HG02973 (cell line): ENCODE data around the gene SPRYD4.
"Not testable (repeated sequence)": the region's sequence is repeated elsewhere in the genome, so short reads cannot be mapped to it uniquely, and the experiment has no call there.

ENCODE experiments used
- ATAC-seq: cut with Tn5 transposase; IDR thresholded peaks from one replicate; pipeline ENCODE4 v1.9.1; 2021; ENCODE audit warnings: moderate library complexity; ENCODE audit not compliant: unreplicated experiment

Gene SPRYD4

DNA sequence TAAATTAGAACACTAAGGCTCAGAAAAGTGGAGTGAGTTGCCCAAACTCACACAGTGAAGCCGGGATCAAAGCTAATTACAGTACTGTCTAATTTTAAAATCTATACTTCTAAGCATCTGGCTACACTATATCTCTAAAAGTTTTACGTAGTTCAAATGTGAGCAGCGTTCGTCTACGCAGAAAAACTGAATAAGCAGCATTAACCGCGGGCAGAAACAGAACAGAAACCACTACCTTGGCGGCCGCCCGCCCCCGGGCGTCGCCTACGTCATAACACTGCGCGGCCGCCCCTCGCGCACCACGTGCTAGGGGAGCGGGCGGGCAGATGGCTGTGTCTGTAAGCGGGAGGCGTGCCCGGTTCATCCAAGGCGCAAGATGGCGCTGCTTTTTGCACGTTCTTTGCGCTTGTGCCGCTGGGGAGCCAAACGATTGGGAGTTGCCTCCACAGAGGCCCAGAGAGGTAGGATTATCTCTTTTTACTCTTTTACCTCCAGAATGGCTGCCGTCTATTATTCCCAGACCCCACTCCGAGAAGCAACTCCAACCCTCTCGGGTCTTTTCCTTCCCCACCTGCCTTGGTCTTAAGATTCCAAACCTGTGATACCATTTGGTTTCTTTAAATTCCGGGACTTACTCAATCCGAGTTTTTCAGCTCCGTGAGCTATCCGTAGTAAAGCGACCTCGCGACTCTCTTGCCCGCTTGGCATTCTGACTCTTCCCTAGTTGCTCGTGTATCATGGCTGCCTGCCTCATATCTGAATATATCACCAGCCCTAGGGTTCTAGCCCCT lies at the start of gene SPRYD4:
TSS of gene SPRYD4 (plus strand) at position 363 of the 791 bp plus-strand sequence. CDS start at position 377, 14 bp downstream.
- peak; percentile 76 for ATAC-seq

DNA sequence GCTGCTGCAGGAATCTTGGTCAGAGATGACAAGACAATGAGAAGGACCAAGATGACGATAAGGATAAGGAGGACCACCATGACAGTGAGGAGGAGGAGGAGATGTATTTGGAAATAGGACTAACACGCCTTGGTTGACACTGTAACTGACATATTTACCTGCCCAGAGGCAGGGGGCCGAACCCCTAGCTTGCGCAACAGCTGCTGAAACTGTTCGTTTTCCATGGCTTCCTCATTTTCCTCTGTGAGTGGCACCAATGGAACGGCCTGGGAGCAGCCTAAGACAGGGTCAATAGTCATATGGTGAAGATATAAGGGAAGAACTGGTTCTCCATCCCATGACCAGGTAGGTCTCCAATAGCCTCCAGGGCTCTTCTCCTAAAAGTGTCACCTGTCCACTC lies 48.0 kb upstream of the SPRYD4 start:
- ATAC-seq: no peak

DNA sequence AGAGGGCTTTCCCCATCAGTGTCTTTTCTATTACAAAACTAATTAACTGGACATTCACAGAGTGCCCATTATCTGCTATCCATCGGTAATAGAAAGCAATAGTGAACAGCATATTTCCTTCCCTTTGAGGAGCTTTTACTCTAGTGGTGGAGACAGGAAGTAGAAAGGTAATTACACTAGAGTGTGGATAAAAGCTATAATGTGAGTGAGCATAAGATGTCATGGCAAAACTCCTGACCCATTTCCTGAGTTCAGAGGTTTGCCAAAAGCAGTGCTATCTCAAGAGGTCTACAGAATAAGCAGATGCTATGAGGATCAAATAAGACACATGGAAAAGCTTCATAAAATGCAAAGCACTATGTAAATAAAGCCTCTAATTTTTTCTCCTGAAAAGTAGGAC lies 43.2 kb upstream of the SPRYD4 start:
- no peak for ATAC-seq

DNA sequence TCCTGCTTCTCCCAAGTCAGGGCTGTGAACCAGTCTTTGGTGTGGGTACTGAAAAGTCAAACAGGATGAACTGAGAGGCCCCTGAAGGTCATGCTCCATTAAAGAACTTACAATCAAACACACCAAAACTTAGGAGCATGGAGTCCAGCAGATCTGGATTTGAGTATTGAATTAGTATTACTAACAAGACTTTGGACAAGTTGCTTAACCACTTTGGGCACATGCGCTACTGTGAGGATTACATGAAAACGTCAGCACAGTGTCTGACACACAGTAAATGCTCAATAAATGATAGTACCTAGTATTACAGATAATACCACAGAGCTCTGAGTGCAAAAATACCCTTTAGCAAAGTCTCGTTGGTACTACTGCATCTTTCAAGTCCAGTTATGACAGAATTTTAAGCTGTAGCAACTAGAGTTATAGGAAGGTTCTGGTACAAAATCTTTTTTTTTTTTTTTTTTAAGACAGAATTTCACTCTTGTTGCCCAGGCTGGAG lies 42.4 kb upstream of the SPRYD4 start:
- no peak for ATAC-seq

DNA sequence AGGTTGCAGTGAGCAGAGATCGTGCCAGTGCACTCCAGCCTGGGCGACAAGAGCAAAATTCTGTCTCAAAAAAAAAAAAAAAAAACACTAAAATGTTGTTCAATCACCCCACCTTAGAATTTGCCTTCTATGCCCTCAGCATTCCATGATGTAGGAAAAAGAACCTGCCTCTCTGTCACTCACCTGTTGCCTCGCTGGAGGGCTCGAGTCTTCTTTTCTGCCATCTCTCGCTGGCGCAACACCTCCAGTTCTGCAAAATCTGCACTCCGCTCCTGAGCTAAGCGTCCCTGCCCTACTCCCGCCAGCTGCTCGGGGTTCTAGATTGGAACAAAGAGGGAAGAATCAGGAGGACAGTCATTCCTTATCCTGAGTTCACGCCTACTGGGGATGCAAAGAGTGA lies 37.1 kb upstream of the SPRYD4 start:
- no peak for ATAC-seq

DNA sequence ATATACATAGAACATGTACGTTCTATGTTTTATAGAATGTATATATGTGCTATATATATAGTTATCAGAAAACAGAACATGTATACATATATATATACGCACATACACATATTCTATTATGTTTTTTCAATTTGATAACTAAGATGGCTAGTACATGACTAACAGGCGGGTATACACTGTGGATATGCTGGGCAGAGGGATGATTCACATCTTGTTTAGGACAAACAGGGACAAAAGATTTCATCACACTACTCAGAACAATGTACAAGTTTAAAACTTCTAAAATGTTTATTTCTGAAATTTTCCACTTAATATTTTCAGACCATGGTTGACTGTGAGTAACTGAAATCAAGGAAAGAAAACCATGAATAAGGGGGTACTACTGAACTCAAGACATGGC lies 36.5 kb upstream of the SPRYD4 start:
- ATAC-seq: no peak

DNA sequence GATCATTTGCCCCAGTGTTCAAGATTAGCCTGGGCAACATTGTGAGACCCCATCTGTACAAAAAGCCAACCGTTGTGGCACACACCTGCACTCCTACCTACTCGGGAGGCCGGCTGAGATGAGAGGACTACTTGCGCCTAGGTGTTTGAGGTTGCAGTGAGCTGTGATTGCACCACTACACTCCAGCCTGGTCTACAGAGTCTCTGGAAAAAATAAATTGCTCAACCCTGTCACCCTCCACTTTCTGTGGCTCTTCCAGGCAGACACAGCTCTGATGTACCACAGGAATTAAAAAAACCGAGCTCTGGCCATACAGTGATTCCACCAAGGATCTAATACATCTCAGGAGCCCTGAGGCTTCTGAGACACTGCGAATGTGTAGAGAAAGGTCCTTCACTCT lies 33.5 kb upstream of the SPRYD4 start:
- ATAC-seq: no peak

DNA sequence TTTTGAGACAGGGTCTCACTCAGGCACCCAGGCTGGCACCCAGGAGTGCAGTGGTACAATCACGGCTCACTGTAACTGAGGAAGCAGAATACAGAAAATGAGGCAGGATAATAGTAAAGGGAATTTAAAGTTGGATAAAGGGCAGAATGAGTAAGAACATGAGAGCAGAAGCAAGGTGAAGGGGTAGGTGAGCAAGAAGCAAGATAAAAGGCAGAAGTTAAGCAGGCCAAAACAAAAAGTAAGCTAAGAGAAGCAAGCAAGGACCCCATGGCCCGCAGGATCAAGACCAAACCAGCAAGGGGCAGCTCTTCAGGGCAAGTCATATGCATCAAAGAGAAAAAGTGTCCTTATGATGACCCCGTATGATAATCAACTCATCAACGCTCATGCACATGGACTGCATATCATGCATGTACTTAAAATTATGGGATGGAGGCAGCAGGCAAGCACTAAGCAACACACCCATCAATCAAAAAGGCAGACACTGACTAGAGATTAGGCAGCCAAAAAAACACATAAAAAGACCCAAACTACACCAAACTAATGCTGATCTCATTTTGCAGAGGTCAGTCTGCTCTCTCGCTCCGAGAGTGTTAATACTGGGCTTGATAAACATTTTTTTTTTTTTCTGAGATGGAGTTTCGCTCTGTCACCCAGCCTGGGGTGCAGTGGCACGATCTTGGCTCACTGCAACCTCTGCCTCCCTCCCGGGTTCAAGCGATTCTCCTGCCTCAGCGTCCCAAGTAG lies 30.8 kb upstream of the SPRYD4 start:
- no peak for ATAC-seq

DNA sequence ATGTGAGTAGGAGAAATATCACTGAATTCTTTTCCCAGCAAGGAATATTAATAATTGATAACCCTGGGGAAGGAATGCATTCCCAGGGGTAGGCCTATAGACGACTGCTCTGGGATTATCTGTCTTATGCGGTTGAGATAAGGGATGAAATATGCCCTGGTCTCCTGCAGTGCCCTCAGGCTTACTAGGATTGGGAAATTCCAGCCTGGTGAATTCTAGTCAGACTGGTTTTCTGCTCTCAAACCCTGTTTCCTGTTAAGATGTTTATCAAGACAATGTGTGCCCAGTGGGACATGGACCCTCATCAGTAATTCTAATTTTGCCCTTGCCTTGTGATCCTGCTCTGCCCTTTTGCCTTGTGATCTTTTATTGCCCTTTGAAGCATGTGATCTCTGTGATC lies 25.2 kb upstream of the SPRYD4 start:
- not testable (repeated sequence) for ATAC-seq

DNA sequence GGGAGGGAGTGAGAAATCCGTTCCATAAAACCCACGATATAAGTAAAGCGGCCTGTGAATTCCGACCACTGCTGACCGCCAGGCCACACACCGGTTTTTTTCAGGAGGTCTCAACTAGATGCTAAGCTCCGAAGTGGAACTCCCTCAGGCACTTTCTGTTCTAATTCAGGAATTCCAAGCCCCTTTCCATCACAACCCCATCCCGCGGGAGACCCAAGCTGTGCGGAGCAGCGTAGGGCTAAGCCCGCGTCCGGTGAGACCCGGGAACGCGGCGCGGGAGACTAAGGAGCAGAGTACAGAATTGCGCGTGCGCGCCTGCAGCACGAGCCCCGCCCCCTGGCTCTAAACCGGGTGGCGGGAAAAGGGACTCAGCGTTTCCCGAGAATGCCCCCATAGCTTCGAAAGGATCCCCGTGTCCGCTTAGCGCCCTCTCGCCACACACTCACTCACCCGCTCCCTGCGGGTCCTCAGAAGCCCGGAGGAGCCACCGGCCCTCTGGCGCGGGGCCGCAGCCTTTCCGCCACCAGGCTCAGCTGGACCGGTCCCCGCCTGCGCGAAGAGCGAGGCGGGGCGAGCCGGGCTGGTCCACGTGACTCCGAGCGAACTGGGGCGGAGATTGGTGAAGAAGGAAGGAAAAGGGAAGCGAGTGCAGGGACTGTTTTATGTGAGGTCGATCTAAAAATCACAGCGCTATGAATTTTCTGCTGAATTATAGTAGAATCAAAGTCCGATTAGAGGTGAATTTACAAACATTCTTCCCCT lies 19.3 kb upstream of the SPRYD4 start, which contains the start of gene TIMELESS:
TSS of gene TIMELESS (minus strand) at position 567 of the 762 bp plus-strand sequence. CDS start 15,256 bp downstream, outside the sequence.
- peak; percentile 92 for ATAC-seq

DNA sequence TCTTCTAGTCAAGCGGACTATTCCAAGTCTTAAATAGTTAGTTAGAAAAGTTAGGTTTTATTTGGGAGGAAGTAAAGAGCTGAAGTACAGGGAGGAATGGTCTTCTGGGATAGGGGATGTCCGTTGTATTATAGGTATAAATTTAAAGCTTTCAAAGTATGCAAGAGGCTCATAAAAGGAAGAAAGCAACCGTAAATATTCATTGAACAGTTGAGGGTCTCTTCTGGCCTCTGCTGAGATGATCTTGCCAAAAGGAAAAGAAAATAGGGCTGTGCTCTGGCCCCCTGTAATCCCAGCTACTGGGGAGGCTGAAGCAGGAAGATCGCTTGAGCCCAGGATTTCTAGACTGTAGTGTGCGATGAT lies 18.8 kb upstream of the SPRYD4 start:
- no peak for ATAC-seq

DNA sequence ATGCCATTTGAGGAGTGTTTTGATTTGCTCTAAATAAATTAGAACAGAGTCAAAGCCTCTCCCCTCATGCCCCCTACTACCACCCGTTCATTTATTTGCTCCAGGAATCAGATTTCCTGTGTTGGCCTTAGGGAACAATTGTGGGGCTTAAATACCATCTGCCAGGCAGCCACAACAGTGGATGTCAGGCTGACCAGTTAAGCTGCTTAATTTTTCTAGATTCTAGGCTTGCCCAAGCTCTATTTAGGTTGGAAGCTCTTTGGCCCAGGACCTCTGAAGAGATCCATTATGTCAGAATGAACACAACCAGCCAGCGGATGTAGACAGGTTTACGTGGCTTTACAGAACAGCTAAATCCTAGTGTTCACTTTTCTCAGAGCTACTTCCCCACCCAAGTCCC lies 18.1 kb upstream of the SPRYD4 start:
- no peak for ATAC-seq

DNA sequence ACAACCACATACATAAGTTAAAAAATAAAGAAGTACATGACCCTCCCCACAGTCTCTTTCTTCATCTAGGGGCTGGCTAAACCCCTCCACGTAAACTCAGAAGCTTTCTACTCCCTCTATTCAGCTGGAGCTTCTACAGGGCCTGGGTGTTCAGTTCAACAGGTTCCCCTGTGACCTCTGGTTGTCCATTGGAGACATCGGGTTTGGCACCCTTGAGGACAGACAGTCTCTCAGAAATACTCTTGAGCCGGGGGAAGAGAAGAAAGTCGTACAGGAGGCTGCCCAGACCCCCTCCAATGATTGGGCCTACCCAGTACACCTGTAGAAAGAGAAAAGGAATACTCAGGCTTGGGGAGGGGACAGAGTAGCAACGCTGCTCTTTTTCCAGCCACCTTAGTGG lies 17.2 kb upstream of the SPRYD4 start:
- no peak for ATAC-seq

DNA sequence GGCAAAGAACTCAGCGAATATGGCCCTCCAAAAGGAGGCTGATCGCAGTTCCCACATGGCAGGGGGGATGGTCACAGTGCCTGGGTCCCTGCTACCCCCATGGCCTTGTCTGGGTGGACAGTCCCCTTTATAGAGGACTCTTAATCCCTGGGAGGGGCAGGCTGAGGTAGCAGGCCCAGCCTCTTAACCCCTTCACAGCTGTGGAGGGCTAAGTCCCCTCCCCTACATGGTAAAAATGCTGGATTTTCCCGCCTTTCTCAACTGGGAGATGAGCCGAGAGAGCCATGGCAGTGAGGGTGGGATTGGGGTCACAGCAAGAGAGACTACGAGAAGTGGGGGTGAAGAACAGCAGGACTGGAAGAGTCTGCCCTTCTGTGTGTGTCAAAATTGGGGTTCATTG lies 13.8 kb upstream of the SPRYD4 start, which contains the start of gene MIP:
TSS of gene MIP (minus strand) at position 101 of the 400 bp plus-strand sequence. CDS start at position 57, 44 bp downstream.
- no peak for ATAC-seq

DNA sequence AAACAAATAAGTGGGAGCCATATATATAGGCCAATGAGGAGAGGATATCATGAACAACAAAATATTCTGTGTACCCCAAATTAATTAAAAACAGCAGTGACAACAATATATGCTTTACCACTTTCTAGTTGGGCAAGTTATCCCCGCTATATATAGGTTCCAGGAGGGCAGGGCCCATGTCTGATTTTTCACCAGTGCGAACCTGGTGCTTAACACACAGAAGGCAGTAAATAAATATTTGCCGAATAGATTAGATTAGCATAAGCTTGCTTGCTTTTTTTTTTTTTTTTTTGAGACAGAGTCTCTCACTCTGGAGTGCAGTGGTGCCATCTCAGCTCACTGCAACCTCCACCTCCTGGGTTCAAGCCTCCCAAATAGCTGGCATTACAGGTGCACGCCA lies 10.6 kb upstream of the SPRYD4 start:
- no peak for ATAC-seq

DNA sequence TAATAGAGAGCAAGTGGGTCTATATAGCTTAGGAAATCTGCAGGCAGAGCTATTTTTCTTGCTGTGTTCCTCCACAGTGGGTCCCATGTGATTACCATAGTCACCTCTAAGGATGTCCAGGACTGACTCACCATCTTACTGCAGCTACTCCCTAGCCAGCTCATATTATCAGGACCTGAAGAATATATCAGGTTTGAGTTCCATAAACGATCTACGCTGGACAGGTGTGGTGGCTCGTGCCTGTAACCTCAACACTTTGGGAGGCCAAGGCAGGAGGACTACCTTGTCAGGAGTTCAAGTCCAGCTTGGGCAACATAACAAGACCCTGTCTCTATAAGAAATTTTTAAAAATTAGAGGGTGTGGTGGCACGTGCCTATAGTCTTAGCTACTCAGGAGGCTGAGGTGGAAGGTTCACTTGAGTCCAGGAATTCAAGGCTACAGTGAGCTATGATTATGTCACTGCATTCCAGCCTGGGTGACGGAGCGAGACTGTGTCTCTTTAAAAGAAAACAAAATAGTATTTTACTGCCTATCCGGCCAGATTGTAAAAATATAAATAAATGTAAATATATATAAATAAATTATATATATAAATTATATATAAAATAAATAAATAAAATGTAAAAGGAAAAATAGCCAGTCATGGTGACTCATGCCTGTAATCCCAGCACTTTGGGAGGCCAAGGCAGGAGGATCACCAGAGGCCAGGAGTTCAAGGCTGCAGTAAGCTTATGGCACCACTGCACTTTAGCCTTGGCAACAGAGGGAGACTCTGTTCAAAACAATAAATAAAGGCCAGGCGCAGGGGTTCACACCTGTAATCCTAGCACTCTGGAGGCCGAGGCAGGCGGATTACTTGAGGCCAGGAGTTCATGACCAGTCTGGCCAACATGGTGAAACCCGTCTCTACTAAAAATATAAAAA lies 6.9 kb upstream of the SPRYD4 start:
- no peak for ATAC-seq

DNA sequence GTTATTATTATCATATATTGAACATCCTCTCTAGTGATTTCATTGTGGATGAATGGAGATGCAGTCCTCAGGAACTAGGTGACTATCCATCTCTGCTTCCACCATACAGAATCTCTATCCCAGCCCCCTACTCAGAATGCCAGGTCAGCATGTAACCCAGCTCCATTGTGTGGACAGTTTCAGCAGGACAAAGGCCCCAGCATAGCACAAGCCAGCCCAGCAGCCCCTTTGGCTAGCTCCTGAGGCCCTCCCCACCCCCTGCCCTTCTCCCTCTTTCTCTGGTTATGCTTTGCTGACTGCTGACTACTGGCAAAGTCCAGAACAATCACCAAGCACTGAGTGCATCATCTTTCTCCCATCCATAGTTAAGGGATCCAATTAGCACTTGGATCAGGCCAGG lies 5.8 kb upstream of the SPRYD4 start:
- ATAC-seq: no peak

DNA sequence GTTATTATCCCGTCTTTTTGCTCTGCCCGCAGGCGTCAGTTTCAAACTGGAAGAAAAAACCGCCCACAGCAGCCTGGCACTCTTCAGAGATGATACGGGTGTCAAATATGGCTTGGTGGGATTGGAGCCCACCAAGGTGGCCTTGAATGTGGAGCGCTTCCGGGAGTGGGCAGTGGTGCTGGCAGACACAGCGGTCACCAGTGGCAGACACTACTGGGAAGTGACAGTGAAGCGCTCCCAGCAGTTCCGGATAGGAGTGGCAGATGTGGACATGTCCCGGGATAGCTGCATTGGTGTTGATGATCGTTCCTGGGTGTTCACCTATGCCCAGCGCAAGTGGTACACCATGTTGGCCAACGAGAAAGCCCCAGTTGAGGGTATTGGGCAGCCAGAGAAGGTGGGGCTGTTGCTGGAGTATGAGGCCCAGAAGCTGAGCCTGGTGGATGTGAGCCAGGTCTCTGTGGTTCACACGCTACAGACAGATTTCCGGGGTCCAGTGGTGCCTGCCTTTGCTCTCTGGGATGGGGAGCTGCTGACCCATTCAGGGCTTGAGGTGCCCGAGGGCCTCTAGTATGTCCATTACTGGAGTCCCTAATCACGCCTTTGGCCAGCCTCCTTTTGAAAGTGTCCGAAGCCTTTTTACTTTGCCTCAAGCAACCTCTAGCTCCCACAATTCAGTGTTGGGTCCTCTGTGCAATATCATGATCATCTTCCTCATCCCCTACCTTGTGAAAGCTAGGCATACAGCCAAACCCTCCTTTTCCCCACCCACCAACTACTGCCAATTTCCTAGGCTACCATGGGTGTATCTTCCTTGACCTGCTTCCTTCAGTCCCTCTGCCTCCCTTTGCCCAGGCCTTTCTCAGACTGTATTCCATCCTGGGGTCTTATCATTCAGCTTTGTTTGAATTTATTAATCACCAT lies 891 bp downstream of the SPRYD4 start:
- ATAC-seq: no peak

DNA sequence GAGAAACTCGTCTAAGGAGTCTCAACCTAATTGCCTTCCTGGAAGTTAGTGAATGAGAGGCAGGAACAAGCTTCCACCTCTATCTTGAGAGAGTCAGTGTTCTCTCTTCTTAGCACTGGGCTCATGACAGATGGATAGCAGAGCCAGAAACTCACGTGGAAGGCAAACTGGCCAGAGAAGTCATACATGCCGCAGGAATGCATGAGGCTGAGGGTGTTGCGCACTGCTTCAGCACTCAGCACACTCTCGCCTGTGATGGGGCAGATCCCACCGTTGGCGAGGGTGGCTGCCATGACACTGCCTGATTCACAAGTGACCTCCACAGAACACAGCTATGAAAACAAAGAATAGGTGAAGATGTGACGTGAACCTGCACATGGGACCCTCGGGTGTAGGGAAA lies 6.0 kb downstream of the SPRYD4 start:
- ATAC-seq: no peak
